ENCODE data around the gene TRMT2A. TPM values are rescaled to one million over a fixed set of nuclear protein-coding genes. Genes with fewer than 3 reads are reported as not detected.

TRMT2A gene
- total RNA-seq, 1 experiment from 2014 or later = 50.4 TPM

DNA sequence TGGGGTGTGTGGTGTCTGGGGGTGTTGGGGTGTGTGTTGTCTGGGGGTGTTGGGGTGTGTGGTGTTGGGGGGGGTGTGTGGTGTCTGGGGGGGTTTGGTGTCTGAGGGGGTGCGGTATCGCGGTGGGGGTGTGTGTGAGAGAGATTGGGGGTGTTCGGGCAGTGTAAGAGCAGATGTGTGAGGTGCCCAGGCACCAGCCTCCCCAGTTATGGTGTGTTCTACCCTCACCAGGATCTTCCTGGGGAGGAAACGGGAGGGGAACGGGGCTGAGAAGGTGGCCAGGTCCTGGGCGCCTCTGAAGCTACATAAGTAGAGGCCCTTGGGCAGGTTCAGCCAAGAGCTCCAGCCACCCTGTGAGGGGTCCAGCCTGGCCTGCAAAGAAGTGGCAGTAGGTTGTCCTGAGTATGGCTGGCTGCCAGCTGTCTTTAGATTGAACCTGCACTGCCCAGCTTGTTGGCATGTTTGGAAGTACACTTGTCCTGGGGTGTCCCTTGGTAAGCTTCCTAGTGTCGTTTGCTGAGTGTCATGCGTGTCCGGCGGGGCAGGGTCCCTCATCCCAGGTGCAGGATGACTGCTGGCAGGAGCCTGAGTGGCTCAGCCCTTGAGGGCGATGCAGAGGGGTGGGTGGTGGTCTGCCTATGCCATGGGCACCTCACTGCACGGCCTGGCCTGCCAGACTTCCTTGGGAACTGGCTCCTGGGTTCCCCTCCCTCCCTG lies 6.5 kb upstream of the TRMT2A start:
- DNase-seq (ENCODE audit: low read depth) = no peak

DNA sequence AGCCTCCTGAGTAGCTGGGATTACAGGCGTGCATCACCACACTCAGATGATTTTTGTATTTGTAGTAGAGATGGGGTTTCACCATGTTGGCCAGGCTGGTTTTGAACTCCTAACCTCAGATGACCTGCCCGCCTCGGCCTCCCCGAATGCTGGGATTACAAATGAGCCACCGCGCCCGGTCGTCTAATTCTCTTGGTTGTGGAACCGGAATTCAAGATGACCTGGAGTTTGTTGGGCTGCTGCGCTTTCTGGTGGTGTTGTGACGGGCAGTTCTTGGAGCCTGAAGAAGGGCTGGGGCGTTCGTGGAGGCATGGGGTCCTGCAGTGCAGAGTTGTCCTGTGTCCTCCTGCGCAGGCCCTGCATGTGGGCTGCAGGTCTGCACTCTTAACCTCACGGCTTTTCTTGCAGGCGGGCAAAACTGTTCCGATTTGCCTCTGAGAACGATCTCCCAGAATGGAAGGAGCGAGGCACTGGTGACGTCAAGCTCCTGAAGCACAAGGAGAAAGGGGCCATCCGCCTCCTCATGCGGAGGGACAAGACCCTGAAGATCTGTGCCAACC lies 4.9 kb upstream of the TRMT2A start:
- DNase-seq (ENCODE audit: low read depth) = no peak

- no peak for DNase-seq (ENCODE audit: low read depth)
These were observed 1.4 kb upstream of the TRMT2A start for GRCh38 chr22:20118300-20119020.

GRCh38 chr22:20117633-20118299 lies 740 bp upstream of the TRMT2A start:
- DNase-seq (ENCODE audit: low read depth) = peak; percentile 32

DNA sequence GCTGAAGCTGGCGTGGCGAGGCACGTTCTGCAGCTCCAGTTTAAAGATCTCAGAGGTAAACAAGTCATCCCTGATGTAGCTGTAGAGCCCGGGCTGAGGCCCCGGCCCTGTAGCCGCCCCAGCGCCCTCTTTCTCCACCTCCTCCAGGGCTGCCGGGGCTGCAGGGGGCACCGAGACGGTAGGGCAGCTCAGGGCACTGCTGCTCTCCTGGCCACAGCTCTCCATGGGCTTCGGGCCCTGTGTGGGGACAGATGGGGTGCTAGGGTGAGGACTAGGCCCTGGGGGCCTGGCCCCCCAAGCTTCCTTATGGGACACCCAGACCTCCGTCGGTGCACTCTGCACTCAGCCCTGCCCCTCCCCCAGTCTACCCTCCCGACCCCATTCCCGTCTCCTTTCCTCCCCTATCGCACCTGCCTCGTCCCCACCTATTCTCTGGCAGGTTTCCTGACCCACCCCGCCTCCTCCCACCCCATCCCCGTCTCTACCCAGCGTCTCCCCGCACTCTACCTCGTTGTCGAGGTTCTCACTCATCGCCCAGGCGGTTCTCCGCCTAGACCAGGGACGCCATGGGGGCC lies 563 bp downstream of the TRMT2A start:
- no peak for DNase-seq (ENCODE audit: low read depth)

- DNase-seq (ENCODE audit: low read depth) = peak; percentile 50
These were observed 1.2 kb downstream of the TRMT2A start, which contains the start of gene RANBP1 for GRCh38 chr22:20115691-20116375. RANBP1 (plus strand) TSS chr22:20116104; CDS start chr22:20116185, 81 bp downstream.

DNA sequence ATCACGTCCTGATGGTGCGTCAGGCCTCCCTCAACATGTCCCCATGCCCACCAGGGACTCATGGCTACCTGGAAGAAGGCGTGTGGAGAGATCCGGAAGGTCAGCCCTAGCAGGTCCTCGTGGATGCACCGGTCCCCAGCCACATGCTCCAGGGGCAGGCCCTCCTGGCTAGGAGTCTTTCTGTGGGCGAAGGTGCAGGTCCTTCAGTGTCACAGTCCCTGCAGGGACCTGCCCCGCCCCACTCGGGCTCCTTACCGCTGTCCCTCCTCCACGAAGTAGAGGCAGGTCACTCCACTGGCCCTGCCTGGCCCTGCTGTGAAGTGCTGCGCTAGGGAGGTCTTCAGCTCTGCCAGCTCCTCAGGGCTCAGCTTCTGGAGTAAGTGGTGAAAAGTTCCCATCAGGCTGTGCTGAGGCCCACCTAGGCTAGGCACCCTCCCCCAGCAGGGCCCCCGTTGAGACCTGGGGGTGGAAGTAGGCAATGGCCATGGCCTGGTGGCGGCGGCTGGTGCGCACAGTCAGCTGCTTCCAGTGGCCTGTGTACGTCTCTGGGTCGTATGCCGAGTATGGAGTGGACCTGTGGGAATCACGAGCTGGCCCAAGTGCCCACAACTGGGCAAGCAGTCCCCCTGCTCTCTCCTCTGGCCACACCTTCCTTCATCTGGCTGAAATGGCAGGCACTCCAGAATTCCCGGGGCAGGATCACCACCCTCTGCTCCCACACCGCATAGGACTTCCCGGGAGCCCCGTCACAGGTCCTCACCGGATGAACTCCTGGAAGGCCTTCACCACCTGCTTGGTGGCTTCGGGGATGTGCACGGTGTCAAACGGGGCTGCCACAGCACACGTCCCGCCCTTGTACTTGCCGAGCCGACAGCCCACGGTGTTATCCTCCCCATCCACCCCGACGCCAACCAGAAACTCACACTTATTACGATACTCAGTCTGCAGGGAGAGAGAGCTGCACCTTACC lies 2.2 kb downstream of the TRMT2A start:
- no peak for DNase-seq (ENCODE audit: low read depth)

DNA sequence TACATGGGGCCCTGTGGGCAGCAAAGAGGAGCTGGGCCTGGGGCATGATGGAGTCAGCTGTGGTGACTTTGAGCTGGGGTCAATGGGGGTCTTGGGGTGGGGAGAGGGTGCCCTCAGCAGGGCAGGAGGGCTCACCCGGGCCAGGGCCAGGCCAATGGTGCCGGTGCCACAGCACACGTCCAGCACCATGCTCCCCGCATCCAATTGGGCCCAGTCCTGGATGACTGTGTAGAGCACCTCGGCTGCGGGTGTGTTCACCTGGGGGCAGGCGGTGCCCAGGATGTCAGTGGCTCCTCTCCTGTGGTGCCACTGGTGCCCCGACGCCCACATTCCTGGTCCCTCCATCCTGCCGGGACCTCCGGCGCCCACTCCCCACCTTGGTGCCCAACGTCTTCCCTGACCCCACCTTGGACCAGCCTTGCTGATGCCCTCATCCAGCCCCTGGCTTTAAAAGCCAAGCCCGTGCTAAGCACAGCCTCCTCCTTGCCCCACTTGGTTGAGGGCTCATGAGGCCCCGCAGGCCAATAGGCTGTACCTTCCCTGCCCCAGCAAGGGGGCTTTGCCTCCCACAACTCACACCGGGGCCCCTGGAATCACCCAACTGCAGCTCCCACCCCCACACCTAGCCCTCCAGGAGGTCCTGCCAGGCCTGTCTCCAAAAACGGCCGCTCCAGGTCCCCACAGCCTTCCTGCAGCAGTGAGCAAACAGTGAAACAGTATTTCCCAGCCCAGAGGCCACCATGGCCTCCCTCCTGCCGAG lies 3.3 kb downstream of the TRMT2A start:
- DNase-seq (ENCODE audit: low read depth) = no peak

DNA sequence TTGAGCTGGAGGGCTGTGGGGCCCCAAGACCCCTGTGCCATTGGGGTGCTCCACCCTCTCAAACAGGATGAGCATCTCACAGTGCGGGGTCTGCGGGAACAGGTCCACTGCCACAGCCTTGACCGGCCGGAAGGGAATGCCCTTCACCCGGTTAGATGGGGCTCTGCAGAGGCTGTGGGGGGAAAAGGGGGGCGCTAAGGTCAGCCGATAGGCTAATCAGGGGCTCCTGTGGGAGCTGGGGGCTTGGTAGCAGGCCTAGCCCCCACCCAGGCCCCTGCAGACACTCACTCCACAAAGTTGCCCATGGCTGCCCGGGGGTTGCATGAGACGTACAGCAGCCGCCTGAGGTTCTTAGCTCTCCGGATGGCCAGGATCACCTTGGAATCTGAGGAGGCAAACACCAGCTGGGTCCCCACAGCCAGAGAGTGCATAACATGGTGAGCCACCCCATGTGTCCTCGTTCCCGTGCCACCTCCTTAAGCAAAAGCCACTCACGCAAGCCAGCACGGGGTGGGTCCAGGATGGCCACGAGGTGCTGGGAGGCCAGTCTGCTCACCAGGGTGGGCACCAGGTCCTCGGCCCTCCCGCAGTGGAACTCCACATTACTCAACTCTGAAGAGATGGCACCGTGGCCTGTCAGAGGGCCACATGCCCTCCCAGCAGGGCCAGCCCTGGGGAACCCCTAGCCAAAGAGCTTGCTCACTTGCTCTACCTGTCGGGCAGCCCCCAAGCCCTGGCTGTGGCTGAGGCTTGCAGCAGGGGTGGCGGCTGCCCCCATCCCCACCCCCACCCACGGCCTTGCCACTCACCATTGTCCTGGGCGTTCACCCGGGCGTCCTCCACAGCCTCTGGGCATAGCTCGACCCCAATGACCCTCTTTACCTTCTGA lies 4.2 kb downstream of the TRMT2A start:
- DNase-seq (ENCODE audit: low read depth) = no peak

DNA sequence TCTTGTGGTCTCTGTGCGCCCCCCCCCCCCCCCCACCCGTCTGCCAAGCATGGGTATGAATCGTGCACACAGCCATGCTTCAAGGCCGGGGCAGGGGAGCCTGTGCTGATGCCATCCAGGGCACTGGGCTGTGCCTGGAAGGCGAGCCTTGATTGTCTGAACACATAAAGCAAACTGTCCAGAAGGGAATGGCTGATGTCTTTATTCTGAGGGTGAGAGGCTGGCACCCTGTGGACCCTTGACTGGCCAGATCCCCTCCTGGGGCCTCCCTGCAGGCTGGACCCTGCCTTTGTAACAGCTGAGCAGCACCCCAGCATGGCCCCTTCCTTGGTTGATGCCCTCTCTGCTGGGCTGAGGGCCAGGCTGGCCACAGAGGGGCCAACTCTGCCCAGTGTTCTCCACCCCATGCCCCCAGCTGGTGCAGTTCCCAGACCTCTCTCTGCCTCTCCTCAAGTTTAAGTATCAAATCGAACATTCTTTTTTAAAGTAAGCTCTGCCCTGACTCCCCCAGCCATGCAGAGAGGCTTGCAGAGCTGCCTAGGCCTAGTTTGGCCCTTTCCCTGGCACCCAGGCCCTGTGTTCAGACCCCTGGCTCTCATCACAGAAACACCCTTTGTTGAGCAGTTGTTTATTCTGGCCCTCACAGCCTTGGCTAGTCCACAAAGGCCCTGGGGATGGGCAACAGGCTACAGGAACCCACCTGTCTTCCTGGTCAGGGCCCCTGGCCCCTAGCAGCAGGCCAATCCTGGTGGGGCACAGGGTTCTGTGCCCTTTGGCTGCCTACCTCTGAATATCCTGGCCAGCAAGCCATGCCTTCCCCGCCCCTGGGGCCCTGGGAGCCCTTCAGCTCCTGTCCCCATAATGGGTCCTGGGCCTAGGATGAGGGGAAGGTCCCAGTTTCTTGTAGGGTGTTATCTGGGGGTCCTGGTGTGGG lies 5.1 kb downstream of the TRMT2A start:
- DNase-seq (ENCODE audit: low read depth) = no peak

DNA sequence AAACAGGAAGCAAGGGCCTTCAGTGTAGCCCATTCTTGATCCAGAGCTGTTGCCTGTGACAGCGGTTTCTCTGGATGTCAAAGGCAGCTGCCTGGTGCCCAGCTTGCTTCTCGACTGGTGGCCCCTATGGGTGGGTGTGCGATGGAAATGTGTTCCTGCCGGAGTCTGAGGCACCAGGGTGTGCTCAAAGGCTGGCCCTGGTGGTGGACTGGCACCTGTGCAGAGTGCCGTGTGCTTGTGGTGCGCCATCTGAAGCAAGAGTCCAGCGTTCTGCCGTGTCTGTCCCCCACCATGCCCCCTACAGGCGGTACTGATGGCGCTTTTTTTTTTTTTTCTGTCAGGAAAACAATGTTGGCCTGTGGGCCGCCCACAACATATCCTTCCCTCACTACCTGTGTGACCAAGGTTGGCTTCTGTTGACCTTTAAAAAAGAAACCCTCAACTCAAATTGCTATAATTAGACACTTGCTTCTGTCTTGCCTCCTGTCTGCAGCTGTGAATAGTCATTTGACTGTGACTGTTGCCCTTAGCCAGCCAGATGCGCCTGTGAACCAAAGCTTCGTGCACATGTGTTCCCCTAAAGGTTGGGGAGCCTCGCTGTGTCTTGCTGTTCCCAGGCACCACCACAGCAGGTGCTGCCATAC lies 5.9 kb downstream of the TRMT2A start:
- peak; percentile 60 for DNase-seq (ENCODE audit: low read depth)

DNA sequence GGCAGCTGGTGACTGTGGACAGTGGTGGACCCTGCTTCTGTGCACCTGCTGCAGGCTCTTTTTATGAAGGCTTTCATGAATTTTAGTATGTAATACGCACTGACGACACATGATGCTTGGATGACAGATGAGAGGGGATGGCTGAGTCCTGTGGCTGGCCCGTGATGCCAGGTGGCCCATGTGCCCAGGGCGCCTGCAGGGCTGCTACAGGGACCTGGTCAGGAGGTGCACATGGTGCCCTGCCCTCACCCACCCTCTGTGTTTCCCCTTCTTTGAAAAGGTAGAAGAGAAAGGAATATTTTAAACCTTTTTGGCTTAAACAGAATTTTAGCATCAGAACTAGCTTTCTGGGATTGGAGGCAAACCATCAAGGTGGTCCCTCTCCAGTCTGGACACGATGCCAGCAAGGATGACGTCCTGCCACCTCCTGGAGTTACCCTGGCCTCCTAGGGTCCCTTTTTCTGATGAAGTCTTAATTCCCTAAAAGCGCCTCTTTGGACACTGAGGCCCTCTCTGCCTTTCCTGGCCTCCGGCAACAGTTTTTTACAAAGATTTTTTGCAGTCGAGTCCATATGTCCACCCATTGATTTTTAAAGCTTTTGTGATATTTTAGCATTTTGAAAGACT lies 6.6 kb downstream of the TRMT2A start:
- DNase-seq (ENCODE audit: low read depth) = no peak

- DNase-seq (ENCODE audit: low read depth) = no peak
These were observed 7.3 kb downstream of the TRMT2A start for GRCh38 chr22:20109411-20110358.

DNA sequence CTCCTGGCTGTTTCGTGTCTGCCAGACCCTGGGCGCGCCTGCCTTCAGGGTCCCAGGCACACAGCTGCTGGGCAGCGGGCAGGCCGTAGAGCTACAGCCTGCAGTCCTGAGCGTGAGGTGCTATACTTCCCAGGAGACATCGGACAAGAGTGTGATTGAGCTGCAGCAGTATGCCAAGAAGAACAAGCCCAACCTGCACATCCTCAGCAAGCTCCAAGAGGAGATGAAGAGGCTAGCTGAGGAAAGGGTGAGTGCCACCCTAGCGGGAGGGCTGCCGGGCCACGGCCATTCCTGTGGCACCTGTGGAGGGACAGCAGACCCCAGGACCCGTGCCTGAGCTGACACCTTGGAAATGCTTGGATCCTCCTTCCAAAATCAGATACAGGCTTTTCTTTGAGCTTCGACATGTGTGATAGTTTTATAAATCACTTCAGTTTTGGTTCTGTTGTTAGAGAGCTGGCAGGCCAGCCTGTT lies 8.2 kb downstream of the TRMT2A start:
- no peak for DNase-seq (ENCODE audit: low read depth)
